IgD-negative memory B cell (primary cell): ENCODE data around the gene LRRTM4. TPM values are rescaled to one million over a fixed set of nuclear protein-coding genes. Genes with fewer than 3 reads are reported as not detected.
A peak's percentile ranks its signal among the peaks of the same experiment; 100 is the strongest.
"Not testable (repeated sequence)": the region's sequence is repeated elsewhere in the genome, so short reads cannot be mapped to it uniquely, and the experiment has no call there.

Source experiments
- H3K27ac Mint-ChIP-seq, 3 donors: one replicate each; pipeline ENCODE4 v1.8.0; 2020 to 2022; ENCODE audit warnings: mild to moderate bottlenecking in 3 of 3, mixed read lengths in 3 of 3, moderate library complexity in 1 of 3
- H3K27me3 Mint-ChIP-seq: one replicate; pipeline ENCODE4 v1.8.0; 2021; ENCODE audit warnings: mixed read lengths
- H3K36me3 Mint-ChIP-seq: one replicate; pipeline ENCODE4 v1.8.0; 2020; ENCODE audit warnings: mild to moderate bottlenecking, mixed read lengths
- H3K4me1 Mint-ChIP-seq, 3 donors: one replicate each; pipeline ENCODE4 v1.8.0; 2020 to 2022; ENCODE audit warnings: mixed read lengths in 3 of 3, mild to moderate bottlenecking in 1 of 3
- H3K4me3 Mint-ChIP-seq, 4 donors: one replicate each; pipeline ENCODE4 v1.8.0; 2020 to 2022; ENCODE audit warnings: mild to moderate bottlenecking in 4 of 4, mixed read lengths in 4 of 4, moderate library complexity in 3 of 4
- H3K9me3 Mint-ChIP-seq, 3 donors: one replicate each; pipeline ENCODE4 v1.8.0; 2020 to 2021; ENCODE audit warnings: mixed read lengths in 3 of 3, mild to moderate bottlenecking in 1 of 3
- polyA plus RNA-seq: library from polyadenylated mRNA; unstranded; fragments of 300-500 nt; fragmentation: Illumina TruSeq; gene quantifications from one replicate; pipeline ENCODE4 v1.2.3, GENCODE V29; 2021

Gene LRRTM4
- polyA plus RNA-seq, 1 donor from 2014 or later, result not detected

DNA sequence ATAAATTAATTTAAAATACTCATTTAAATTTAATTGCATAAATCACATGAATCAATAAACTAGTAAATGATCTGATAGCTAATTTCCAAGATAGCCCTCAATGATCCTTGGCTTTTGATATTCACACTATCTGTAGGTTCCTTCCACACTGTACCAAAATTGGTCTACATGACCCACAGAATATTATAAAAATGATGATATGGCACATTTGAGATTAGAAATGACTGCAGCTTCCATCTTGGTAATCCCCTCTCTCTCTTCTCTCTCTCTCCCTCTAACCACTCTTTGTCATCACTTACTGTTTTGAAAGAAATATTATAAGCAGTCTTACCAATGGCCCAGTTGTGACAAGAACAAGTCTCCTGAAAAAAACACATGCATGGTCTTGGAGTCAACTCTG is 394.8 kb downstream of the LRRTM4 start:
- H3K36me3 Mint-ChIP-seq, result no peaks in the 10 kb centered on the region

GRCh38 chr2:77121518-77121917 is 400.7 kb downstream of the LRRTM4 start:
- Mint-ChIP-seq H3K9me3 (peaks cover 4 to 8% (median 4%) of the 10 kb centered on the region in 3 donors), H3K36me3 (no peaks in the 10 kb centered on the region)

More for the DNA sequence above, 394.8 kb downstream of the LRRTM4 start:
- peaks cover 0 to 5% (median 4%) of the 10 kb centered on the region in 3 donors for H3K9me3 Mint-ChIP-seq
- H3K4me3 Mint-ChIP-seq, result peak overlapping the region in 1 of 4 donors; percentile 5
- H3K4me1 Mint-ChIP-seq, result peaks cover 0 to 3% (median 0%) of the 10 kb centered on the region in 3 donors
- no peaks in the 10 kb centered on the region for H3K27me3 Mint-ChIP-seq
- H3K27ac Mint-ChIP-seq, result peak overlapping the region in 1 of 3 donors; percentile 1

GRCh38 chr2:77119333-77119732 is 402.8 kb downstream of the LRRTM4 start:
- Mint-ChIP-seq H3K4me1 (no peaks in the 10 kb centered on the region), H3K9me3 (peaks cover 2 to 8% (median 6%) of the 10 kb centered on the region in 3 donors), H3K27me3 (no peaks in the 10 kb centered on the region), H3K27ac (no peak overlapping the region), H3K4me3 (no peak overlapping the region), H3K36me3 (no peaks in the 10 kb centered on the region)

More at GRCh38 chr2:77121518-77121917, 400.7 kb downstream of the LRRTM4 start:
- Mint-ChIP-seq H3K4me3 (no peak overlapping the region), H3K4me1 (no peaks in the 10 kb centered on the region), H3K27me3 (no peaks in the 10 kb centered on the region), H3K27ac (no peak overlapping the region)

DNA sequence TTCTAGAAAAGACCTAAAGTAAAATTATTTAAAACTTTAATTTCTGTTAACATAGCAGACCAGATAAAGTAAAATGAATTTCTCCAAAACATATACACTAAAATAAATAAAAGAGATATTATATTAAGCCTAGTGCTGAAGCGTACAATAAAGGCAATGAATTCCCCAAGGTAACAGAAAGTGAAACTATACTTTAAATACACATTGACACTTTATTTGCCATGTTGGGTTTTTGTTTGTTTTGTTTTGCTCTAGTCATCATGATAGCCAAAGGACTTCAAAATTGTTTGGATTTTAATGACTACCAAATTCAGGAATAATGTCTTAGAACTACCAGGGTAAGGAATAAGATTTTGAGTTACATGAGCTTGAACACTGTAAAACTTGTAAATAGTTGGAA is 413.3 kb downstream of the LRRTM4 start:
- H3K9me3 Mint-ChIP-seq, result peaks cover 2 to 12% (median 6%) of the 10 kb centered on the region in 3 donors

DNA sequence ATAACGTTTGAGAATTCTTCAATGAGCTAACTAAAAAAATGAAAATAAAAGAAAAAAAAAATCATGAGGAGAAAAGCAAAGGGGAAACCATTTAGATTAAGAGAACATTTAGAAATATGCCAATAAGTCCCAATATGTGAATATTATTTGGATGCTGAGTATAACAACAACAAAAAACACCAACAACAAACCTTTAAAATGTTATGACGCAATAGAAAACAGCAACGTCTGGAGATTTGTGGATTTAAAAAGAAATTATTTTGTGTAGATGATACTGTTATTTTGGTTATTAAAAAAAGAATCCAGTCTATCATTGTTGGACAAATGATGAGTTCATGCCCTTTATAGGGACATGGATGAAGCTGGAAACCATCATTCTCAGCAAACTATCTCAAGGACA is 417.2 kb downstream of the LRRTM4 start:
- Mint-ChIP-seq H3K4me3 (no peak overlapping the region), H3K36me3 (no peaks in the 10 kb centered on the region), H3K4me1 (no peaks in the 10 kb centered on the region), H3K27ac (no peak overlapping the region), H3K9me3 (peaks cover 0 to 16% (median 2%) of the 10 kb centered on the region in 3 donors), H3K27me3 (no peaks in the 10 kb centered on the region)

More for the DNA sequence above, 413.3 kb downstream of the LRRTM4 start:
- Mint-ChIP-seq H3K4me1 (no peaks in the 10 kb centered on the region), H3K4me3 (no peak overlapping the region), H3K27me3 (no peaks in the 10 kb centered on the region), H3K36me3 (no peaks in the 10 kb centered on the region), H3K27ac (no peak overlapping the region)

DNA sequence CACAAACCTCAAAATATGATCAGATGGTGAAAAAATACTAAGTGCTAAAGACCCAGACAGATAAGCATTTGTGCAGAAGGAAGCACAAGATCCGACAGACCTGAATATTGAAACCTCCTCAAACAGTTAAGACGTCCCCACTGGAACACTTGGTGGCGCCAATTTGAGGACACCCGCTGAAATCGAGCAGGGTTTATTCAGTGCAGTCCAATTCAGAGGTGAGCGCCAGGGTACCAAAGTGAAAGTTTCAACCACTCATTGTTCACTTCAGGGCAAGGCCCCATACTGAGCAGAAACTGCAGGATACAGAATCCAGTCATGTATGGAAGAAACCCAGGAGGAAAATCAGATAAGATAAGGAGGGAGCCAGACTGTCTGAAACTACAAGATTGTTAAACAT is 417.6 kb downstream of the LRRTM4 start:
- no peak overlapping the region for H3K4me3 Mint-ChIP-seq
- no peaks in the 10 kb centered on the region for H3K27me3 Mint-ChIP-seq
- H3K9me3 Mint-ChIP-seq, result peaks cover 0 to 16% (median 2%) of the 10 kb centered on the region in 3 donors
- no peaks in the 10 kb centered on the region for H3K36me3 Mint-ChIP-seq
- H3K27ac Mint-ChIP-seq, result no peak overlapping the region
- H3K4me1 Mint-ChIP-seq, result no peaks in the 10 kb centered on the region

- H3K36me3 Mint-ChIP-seq, result no peaks in the 10 kb centered on the region
- H3K4me1 Mint-ChIP-seq, result no peaks in the 10 kb centered on the region
- H3K27me3 Mint-ChIP-seq, result no peaks in the 10 kb centered on the region
- H3K4me3 Mint-ChIP-seq, result no peak overlapping the region
- H3K27ac Mint-ChIP-seq, result no peak overlapping the region
- peaks cover 0 to 14% (median 2%) of the 10 kb centered on the region in 3 donors for H3K9me3 Mint-ChIP-seq
Observed at GRCh38 chr2:77102927-77103326, 419.2 kb downstream of the LRRTM4 start.

GRCh38 chr2:77101796-77102452 is 420.3 kb downstream of the LRRTM4 start:
- no peaks in the 10 kb centered on the region for H3K4me1 Mint-ChIP-seq
- H3K27me3 Mint-ChIP-seq, result no peaks in the 10 kb centered on the region
- H3K9me3 Mint-ChIP-seq, result peaks cover 0 to 12% (median 2%) of the 10 kb centered on the region in 3 donors
- no peaks in the 10 kb centered on the region for H3K36me3 Mint-ChIP-seq
- H3K4me3 Mint-ChIP-seq, result no peak overlapping the region
- H3K27ac Mint-ChIP-seq, result no peak overlapping the region

- H3K9me3 Mint-ChIP-seq, result peaks cover 0 to 12% (median 2%) of the 10 kb centered on the region in 3 donors
- H3K27ac Mint-ChIP-seq, result no peak overlapping the region
- H3K27me3 Mint-ChIP-seq, result no peaks in the 10 kb centered on the region
- no peak overlapping the region for H3K4me3 Mint-ChIP-seq
- no peaks in the 10 kb centered on the region for H3K36me3 Mint-ChIP-seq
- no peaks in the 10 kb centered on the region for H3K4me1 Mint-ChIP-seq
Observed at GRCh38 chr2:77099961-77100360, 422.2 kb downstream of the LRRTM4 start.

GRCh38 chr2:77095525-77095924 is 426.7 kb downstream of the LRRTM4 start:
- not testable (repeated sequence) for H3K36me3 Mint-ChIP-seq, H3K27ac Mint-ChIP-seq, H3K9me3 Mint-ChIP-seq, H3K27me3 Mint-ChIP-seq, H3K4me1 Mint-ChIP-seq
- peak overlapping the region in 1 of 4 donors; percentile 52 for H3K4me3 Mint-ChIP-seq

- no peak overlapping the region for H3K27ac Mint-ChIP-seq
- H3K27me3 Mint-ChIP-seq, result peaks cover under 1% of the 10 kb centered on the region
- H3K4me1 Mint-ChIP-seq, result no peaks in the 10 kb centered on the region
- no peak overlapping the region for H3K4me3 Mint-ChIP-seq
- peaks cover 0 to 10% (median 0%) of the 10 kb centered on the region in 3 donors for H3K9me3 Mint-ChIP-seq
- H3K36me3 Mint-ChIP-seq, result no peaks in the 10 kb centered on the region
Observed at GRCh38 chr2:77095096-77095495, 427.1 kb downstream of the LRRTM4 start.

- not testable (repeated sequence) for H3K27me3 Mint-ChIP-seq, H3K4me3 Mint-ChIP-seq, H3K27ac Mint-ChIP-seq, H3K4me1 Mint-ChIP-seq, H3K36me3 Mint-ChIP-seq
- H3K9me3 Mint-ChIP-seq, result peaks cover 0 to 13% (median 0%) of the 10 kb centered on the region in 3 donors
Observed at GRCh38 chr2:77088424-77088823, 433.8 kb downstream of the LRRTM4 start.

DNA sequence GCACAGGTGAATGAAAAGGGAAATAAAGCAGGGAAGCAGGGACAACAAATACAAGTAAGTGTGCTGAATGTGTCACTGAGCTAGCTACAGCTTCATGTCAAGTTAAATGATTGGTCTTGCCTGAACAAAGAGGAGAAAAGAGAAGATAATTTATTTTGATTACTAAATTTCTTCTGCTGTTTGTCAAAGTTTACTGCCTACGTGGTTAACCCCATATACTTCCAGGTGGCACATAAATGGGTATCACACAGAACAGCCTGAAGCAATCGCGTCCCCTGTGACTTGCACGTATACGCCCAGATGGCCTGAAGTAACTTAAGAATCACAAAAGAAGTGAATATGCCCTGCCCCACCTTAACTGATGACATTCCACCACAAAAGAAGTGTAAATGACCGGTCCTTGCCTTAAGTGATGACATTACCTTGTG is 434.2 kb downstream of the LRRTM4 start:
- H3K9me3 Mint-ChIP-seq, result peaks cover 0 to 10% (median 0%) of the 10 kb centered on the region in 3 donors
- peaks cover 5% of the 10 kb centered on the region for H3K27me3 Mint-ChIP-seq
- peaks cover 2% of the 10 kb centered on the region for H3K36me3 Mint-ChIP-seq
- no peak overlapping the region for H3K27ac Mint-ChIP-seq
- no peak overlapping the region for H3K4me3 Mint-ChIP-seq
- H3K4me1 Mint-ChIP-seq, result no peaks in the 10 kb centered on the region

GRCh38 chr2:77086478-77086877 is 435.7 kb downstream of the LRRTM4 start:
- peaks cover 5% of the 10 kb centered on the region for H3K27me3 Mint-ChIP-seq
- peaks cover 0 to 5% (median 0%) of the 10 kb centered on the region in 3 donors for H3K9me3 Mint-ChIP-seq
- H3K4me3 Mint-ChIP-seq, result no peak overlapping the region
- no peak overlapping the region for H3K27ac Mint-ChIP-seq
- peaks cover 2% of the 10 kb centered on the region for H3K36me3 Mint-ChIP-seq
- H3K4me1 Mint-ChIP-seq, result no peaks in the 10 kb centered on the region

- Mint-ChIP-seq H3K4me3 (no peak overlapping the region), H3K4me1 (no peaks in the 10 kb centered on the region), H3K36me3 (peaks cover 2% of the 10 kb centered on the region), H3K27me3 (peaks cover 5% of the 10 kb centered on the region), H3K27ac (no peak overlapping the region), H3K9me3 (peaks cover 0 to 5% (median 0%) of the 10 kb centered on the region in 3 donors)
Observed at GRCh38 chr2:77086051-77086450, 436.1 kb downstream of the LRRTM4 start.

DNA sequence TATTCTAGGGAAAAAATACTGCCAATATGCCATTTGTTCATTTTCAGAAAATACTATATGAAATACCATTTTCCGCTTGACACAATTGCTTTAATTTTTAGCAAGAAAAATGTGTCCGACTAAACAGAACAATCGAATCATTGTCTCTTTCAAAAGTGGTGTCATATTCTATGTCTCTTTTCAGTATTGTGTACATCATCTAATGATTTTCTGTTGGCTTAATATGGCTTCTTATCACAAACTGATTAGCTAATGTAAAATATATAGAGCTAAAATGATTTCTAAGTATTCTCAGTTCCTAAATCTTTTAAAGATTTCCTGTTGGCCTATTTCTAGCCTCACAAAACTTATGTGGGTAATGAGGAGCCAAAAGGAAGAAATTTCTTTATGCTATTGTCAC is 436.6 kb downstream of the LRRTM4 start:
- Mint-ChIP-seq H3K9me3 (peaks cover 0 to 5% (median 0%) of the 10 kb centered on the region in 3 donors), H3K4me3 (no peak overlapping the region), H3K36me3 (peaks cover 2% of the 10 kb centered on the region), H3K4me1 (no peaks in the 10 kb centered on the region), H3K27me3 (peaks cover 5% of the 10 kb centered on the region), H3K27ac (no peak overlapping the region)
